SHP77 treated with DMSO at 0.1 percent for 48 hours (cell line): ENCODE measurements around the gene RGPD6.
"Not testable (repeated sequence)": the region's sequence is repeated elsewhere in the genome, so short reads cannot be mapped to it uniquely, and the experiment has no call there.

Experiments used
- DNase-seq: peaks from one replicate; lab custom pipeline; 2025; lab: John Stamatoyannopoulos, UW

Gene RGPD6

DNA sequence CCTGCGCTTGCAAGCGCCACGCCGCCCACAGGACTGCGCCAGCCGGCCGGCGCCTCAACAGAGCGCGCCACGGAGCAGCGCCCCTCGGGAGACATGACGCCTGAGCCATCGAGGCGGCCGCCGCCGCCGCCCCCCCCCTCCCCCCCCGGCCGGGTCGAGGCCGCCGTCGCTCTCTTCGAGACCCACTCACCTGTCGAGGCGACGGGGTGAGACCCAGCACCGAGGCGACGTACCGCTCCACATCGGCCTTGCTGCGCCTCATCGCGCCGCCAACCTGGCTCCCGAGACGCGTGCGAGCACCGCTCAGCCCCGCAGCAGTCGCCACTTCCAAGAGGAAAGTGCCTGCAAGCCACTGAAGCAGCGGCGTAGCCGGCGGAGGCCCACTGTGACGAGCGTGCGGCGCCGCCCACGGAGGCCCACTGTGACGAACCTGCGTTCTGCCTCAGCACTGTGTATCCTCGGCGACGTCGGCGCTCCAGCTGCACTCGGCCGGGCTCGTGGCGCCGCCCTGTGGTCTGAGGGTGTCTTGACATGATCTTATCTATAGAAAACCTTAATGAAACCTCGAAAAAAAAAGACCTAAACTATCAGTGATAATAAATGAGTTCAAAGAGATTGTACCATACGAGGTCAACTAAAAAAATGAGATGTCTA, at the start of gene RGPD6:
RGPD6 (minus strand) TSS at position 460 of the 654 bp plus-strand sequence; CDS start at position 262, 198 bp downstream.
- DNase-seq = not testable (repeated sequence)

DNA sequence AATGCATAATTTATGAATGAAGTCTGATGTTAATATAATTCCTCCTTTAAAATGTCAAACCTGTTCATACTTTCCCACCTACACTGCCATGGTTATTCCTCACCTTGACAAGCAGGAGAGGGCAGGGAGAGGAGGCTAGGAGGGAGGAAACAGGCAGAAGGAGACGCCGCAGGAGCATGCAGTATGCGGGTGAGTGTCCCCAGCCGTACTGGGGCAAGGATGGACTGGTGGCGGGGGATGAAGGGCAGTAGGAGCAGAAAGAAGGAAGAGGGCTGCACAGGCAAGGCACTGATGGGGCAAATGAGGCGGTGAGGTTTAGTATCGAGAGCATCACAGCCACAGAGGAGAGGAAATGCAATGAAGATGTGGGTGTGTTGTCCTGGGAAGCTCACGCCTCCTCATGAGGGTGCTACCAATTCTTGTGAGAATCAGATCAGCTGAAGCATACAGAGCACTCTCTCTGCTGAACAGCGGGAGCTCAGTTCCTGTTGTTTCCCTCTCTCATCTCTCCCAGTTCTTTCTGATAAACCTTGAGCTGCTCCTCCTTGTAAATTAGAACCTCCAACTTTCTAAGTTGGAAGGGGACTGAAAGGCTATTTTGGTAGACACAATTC, 42.4 kb upstream of the RGPD6 start:
- DNase-seq = not testable (repeated sequence)

DNA sequence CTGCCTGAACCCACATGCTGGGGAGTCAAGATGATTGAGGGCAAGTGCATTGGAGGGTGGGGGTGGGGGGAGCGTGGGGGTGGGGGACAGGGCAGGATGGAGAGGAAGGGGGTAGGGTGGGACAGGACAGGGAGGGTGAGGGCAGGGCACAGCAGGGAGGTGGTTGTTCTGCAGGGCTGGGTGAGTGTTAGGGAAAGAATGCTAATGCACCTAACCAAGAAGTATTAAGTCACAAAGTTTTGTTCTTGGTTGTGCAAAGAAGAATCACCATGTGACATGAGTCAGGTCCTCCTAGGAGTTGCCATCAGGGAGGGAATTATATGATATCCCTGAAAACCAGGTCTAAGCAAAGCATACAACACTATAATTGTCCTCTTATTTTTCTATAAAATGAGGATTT, 36.9 kb upstream of the RGPD6 start:
- not testable (repeated sequence) for DNase-seq

DNA sequence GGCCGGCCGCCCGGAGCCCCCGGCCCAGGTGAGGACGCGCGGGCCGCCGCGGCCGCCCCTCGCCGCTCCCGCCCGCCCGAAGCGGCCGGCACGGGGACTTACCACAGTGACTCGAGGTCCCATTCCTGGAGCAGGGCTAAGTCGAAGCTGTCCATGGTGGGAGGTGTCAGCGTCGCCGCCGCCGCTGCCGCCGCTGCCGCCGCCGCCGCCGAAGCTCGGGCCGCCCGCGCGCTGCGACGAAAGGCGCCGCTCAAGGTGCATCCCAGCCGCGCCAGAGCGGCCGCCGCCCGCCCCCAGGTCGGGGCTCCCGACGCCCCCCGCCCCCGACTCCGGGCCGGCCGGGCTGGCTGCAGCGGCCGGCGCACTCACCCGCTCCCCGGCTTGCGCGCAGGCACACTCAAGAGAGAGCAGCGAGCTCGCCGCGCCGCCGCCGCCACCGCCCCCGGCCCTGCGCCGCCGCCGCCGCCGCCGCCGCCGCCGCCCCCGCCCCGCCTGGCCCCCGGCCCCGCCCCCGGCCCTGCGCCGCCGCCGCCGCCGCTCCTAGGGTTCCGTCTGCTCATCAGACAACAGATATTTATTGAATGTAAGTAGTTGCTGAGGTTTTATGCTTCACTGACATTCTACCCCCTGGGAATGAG, 33.7 kb upstream of the RGPD6 start:
- not testable (repeated sequence) for DNase-seq

DNA sequence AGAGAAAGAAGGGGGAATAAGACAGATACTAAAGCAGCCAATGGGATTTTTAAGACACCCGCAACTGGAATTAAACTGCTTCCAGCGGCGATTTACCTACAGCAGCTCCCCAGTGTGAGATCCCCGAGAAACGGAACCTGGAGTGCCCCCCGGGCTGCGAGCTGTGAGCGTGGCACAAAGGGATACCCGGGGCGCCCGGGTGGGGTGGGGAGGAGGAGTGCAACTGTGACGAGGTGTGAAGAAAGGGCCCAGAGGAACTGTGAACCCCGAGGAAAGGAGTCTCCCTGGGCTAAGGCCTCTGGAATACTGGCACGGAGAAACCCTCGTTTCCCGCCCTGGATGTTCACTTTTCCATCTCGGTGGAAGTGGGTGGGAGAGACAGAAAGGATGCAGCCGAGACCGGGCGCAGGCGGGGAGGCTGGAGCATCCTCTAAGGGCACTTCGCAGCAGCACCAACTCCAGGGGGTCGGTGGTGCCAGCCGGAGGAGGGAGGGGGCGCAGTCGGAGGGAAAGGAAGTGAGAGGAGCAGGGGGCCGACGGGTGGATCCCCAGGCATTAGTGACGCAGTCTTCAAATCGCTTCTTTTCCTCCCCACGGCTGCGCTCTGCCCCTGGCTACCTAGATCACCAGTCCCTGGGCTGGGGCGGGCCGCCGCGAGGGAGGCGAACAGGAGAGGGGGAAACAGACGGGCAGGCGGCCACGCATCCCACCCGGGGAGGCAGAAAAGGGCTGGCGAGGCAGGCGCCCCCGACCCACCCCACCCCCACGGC, 33.0 kb upstream of the RGPD6 start:
- DNase-seq = not testable (repeated sequence)

DNA sequence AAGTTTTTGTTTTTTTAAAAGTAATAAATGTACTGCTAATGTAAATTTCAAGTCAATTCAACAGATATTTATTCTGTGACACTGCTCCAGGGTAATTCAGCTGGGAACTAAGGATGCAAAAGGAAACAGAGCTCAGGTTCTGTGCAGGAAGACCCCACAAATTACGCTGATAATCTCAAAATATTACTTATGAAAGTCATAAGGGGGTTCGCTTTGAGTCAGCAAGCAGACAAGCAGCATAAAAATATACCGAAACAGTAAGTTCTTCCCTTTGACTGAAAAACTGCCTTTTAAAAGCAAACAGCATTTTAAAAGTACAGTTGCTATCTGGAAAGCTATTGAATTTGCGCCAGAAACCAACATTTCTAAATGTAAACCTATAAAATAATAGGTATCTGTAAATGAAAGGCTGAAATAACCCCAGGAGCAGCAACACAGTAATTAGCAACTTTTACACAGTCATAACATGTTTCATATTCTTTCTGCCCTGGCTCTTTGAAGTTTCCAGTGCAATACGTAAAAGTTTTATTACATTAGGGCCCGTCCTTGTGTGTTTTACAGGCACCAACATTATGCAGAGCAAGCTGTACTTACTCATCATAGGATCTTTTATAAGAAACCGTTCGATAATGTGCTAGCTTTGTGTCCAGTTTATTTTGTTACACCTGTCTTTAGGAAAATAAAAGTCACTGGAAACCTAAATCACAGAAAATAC, 31.9 kb upstream of the RGPD6 start:
- not testable (repeated sequence) for DNase-seq

DNA sequence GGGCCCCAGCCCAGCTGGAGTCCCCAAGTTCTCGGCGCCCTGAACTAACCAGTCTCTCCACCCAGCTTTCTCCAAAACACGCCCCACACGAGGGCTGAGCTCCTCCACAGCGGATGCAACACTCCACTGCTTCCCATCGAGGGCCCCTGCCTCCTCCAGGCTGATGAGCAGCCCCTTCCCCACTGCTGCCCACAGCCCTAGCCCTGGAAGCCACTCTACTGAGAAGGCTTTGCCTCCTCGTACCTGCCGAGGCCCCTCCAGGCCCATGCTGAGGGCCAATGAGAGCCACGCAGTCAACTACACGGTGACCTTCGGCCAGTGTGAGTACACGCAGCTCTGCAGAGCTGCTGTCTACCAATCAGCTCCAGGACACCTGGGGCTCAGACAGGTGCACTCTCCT, 28.0 kb upstream of the RGPD6 start:
- DNase-seq = not testable (repeated sequence)

DNA sequence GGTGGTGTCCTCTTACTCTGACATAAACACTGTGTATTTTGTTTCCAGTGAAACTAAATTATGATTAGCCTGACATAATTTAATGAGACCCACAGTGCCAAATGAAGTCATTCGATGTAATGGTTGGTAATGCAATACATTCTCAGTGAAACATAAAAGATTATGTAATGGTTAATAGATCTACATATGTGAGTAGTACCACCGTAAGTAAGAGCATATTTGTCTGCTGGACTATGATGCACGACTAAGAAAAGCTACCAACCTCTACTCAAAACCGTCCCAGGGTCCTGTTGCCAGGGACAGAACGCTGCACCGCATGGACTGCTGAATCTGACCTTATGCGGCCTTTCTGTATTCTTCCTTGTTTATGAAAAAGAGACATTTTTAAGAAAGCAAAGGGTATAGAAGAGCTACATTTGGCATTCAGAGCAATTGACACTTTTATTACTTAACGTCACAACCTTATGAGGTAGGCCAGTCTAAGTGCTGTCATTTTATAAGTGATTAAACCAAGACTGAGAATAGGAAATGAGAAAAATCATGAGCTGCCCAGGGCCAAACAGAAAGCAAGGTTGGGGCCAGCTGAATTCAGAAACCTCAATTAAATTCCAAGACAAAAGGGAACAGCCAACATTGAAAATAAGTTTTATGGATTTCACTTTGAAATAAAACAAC, 27.0 kb upstream of the RGPD6 start:
- DNase-seq = not testable (repeated sequence)

DNA sequence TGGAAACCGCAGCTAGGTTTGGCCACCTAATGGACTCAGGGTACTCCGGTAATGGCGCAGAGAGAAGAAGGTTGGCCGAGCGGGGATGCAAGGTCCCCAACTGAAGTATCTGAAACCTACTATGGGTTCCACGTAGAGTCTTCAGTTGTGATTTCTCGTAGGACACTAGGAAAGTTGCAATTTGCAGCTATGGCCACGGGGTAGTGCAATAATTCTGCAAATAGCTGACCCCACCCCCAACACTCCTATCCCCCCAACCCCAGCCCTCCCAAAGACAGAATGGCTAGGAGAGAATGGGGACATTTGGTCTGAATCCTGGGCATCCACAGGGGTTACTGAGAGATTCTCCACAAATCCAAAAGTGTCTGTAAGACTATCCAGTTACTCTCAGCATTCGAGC, 25.1 kb upstream of the RGPD6 start:
- not testable (repeated sequence) for DNase-seq

DNA sequence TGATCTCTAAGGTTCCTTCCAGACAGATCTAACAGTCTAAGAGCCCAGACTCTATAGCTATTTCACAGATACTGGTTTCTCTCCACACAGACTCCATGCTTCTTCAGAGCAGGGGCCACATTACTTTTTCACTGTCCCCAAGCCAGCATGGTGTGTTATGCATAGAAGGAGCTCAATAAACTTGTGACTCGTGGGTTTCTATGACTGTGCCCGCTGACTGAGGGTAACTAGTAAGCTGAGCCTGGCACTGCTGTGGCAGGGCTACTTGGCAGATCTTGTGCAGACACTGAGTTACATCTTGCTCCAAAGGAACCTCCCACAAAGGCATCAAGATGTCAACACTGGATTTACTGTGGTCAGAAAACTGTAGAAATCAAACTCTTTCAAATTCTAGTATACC, 15.0 kb upstream of the RGPD6 start:
- not testable (repeated sequence) for DNase-seq

DNA sequence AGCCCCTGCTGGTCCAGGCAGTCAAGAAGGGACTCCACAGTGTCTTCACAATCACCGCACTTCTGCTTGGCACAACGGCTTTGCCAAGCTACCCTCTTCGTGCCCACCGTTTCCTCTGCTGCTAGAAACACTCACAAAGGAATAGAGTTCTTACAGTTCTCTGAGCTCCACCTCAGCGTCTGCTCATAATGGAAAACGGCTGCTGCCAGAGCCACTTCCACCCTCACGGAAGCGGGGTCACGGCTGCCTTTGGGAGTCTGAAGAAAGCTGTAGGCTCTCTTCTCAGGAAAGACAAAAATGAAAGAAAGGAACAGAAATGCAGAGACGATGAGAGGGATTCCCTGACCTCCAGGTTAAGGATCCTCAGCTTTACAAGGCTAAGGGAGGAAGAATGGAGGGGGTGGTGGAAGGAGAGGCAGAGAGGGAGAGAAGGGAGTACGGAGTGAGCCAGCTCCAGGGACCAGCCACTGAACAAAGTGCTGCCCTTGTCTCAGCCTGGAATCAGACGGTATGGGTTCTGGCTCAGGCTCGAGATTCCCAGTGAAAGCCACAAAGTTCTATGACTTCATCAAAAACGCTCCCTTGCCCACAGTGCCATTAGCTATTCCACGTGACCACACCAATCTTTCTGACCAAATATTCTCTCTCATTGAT, 12.8 kb upstream of the RGPD6 start:
- not testable (repeated sequence) for DNase-seq

DNA sequence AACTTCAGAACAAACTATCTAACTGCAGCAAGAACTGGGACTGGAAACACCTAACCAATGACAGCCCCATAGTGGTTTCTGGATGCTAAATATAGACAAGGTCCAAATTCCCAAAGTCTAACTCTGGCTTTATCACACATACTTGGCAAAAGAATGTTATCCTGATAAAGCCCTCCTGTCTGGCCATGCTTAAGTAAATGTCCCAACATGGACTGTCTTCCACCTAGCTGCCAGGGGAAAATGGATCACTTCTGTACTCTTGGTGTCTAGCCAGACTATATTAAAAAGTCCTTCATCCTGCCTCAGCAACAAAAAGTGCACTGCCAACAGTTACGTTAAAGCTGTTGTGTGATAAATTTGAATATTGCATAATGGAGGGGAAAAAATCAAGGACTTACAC, 11.5 kb upstream of the RGPD6 start:
- not testable (repeated sequence) for DNase-seq

DNA sequence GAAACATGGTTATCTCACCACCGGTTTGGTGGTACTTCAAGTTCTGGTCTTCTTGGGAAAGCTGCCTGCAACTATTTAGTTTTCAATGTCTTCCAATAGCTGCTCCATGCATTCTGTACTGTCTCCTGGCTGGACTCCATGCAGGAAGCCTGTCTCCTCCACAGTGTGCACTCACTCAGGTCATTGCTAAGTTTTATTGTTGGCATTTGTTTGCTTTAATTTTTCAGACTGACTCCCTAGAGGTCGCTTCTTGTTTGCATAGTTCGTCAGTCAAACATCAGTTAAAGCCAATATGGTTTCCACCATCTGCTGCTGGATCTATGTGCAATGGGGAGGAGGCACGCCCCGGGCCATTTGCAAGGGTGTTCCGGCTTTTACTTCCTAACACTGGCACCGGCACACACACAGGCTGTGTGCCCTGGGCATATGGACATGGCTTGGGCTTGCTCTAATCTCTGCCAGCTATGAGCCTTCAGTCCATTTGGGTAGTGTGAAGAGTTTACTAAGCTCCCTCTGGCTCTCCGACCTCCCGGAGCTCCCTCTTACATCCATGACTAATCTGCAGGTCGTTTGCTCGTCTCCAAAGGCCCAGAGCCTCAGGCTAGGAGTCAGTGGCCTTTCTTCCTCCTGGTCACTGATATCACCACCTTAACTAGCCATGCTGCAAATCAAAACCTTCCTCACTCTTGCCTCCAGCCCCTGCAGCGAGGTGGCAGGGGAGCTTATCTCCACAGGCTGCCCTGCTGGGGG, 2.4 kb upstream of the RGPD6 start:
- DNase-seq = not testable (repeated sequence)

DNA sequence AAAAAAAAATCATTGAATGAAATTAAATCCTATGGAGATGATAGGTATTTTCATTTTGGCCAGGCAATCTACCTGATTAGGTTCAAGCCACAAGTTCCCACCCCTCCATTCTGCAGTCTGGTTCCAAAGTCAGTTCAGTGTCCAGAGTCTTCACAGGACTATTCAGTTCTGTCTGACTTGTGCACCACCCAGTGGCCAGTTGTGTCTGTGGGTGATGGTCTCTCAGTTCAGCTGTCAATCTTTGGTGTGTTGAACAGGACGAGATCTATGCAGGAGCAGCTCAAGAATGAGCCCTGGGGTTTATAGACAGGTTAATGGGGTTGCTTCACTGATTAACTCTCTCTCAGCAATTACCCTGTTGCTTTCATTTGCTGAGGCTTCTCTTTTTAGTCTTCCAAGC, 1.4 kb upstream of the RGPD6 start:
- DNase-seq = not testable (repeated sequence)

DNA sequence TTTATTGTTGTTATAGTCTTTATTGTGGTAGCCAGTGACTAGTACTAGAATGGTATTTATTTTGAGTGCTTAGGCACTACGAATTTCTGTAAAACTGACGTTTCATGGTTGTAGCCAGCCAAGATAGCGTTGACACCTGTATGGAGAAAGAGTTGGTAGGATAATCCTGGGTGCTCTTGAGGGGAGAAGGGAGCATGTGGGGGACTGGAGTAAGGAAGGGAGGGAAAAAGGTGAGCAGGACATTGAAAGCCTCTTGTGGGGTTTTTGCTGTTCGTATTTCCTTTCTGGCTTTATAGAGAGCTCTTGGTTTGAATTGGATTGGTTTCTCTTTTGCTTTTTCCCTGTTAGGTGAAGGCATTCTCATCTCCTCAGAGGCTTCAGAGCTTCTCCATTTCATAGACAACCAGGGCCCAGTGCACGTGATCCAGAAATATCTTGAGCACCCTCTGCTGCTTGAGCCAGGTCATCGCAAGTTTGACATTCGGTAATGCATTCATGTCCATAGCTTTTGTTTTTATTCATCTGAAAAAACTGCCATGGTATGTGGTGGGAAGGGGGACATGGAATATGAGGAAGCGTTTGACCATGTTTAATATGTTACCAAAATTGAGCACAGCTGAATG, 77.2 kb downstream of the RGPD6 start:
- DNase-seq = not testable (repeated sequence)

DNA sequence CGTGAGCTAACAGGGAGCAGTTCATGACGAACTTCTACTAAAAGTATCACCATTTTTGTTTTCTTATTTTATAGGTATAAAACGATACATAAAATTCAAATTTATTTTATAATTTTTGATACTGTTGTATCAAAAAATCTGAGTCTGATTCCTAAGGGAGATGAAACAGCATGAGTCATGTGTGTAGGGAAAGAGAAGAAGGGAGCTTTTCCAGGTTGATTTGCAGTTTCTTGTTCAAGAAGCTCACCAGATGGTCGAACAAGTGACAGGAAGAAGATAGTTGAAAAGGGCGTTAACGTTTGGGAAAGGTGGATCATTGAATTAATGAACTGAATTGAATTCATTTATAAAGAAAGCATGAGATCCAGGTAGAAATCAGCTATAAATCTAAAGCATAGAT, 81.0 kb downstream of the RGPD6 start:
- not testable (repeated sequence) for DNase-seq

DNA sequence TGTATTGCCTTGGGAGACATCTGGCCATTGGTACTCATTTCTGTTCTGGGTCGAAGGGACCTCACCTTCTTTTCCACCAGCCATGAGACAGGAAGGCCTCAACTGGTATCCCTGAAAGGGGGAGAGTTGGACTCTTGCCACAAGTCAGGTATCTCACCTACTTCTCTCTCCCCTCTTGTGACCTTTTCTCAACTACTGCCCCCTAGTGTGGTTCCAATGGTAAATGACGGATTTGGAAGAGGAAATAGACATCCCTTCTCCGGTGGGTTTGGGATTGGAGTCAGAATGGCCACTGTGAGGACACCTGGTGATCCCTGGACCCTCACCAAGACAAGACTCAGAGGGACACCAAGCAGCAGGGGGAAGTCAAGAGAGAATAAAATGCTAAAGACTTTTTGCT, 82.5 kb downstream of the RGPD6 start:
- not testable (repeated sequence) for DNase-seq

DNA sequence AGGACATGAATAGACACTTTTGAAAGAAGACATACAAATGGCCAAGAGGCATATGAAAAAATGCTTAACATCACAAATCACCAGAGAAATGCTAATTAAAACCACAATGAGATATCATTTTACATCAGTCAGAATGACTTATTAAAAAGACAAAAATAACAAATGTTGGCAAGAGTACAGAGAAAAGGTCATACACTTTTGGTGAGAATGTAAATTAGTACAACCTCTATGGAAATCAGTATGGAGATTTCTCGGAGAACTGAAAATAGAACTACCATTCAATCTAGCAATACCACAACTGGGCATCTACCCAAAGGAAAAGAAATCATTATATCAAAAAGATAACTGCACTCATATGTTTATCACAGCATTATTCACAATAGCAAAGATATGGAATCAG, 88.0 kb downstream of the RGPD6 start:
- DNase-seq = not testable (repeated sequence)

DNA sequence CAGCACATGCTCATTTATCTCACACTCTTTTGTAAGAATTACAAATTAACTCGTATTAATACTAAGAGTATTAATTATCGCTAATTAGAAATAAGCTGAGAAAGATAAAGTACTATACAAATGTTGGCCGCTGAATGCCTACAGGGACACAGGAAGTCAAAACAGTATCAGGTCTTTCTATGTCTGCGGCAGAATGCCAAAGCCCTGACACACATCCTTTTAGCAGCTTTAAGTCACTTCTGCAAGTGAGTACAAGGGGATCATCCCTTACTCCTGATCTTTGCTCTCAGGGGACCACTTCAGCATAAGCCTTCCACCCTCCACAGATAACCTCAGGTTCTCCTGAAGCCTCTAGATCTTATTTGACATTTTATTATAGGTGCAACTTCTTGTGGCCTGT, 94.3 kb downstream of the RGPD6 start:
- DNase-seq = not testable (repeated sequence)
